AG04449 (cell line): ENCODE data around the gene TCF23.

Experiments
- CTCF ChIA-PET: fragments of 350-600 bp; formaldehyde crosslinking; extraction: SDS; loops from one replicate; lab custom pipeline; 2021; ENCODE audit warnings: antibody characterized with exemption; lab: Yijun Ruan, JAX
- POLR2A ChIA-PET: fragments of 400-600, 350-600 bp; formaldehyde crosslinking; extraction: SDS; loops from one replicate; lab custom pipeline; 2020; ENCODE audit warnings: antibody characterized with exemption, inconsistent platforms; lab: Yijun Ruan, JAX
- DNase-seq: peaks from one replicate; pipeline ENCODE4 v3.0.0-alpha.2; 2010; ENCODE audit warnings: low read depth, low spot score
- H3K4me3 ChIP-seq: 2 replicates; pipeline ENCODE4 v1.5.1; 2011; ENCODE audit warnings: low read depth, mild to moderate bottlenecking, control low read depth, low read length
- CTCF ChIP-seq: IDR thresholded peaks from one replicate; pipeline ENCODE4 v1.5.1; 2011; ENCODE audit warnings: mild to moderate bottlenecking, moderate library complexity, low read length, control low read depth, inconsistent platforms; ENCODE audit not compliant: insufficient read depth; ENCODE audit errors: missing control alignments

The TCF23 gene

GRCh38 chr2:27205206-27205605, 56.4 kb downstream of the TCF23 start:
- CTCF ChIA-PET = interaction anchor here (1.3 kb wide), 1 partner anchor 14 kb away, joined by 4 read pairs; no protein-coding TSS in a partner anchor
- no peak for TF ChIP-seq CTCF
- no peak for DNase-seq
- POLR2A ChIA-PET = no interaction called here
- H3K4me3 ChIP-seq = no peak overlapping the region

- POLR2A ChIA-PET = no interaction called here
- CTCF ChIA-PET = interaction anchor here (1.3 kb wide), 1 partner anchor 15 kb away, joined by 4 read pairs; no protein-coding TSS in a partner anchor
- no peak for TF ChIP-seq CTCF
- no peak overlapping the region for H3K4me3 ChIP-seq
- DNase-seq = no peak
These were observed 57.5 kb downstream of the TCF23 start for GRCh38 chr2:27206346-27206745.
